Type B pancreatic cell (in vitro differentiated cells): ENCODE data around the gene NUDT15. TPM values are rescaled to one million over a fixed set of nuclear protein-coding genes. Genes with fewer than 3 reads are reported as not detected.

Experiments used
- DNase-seq: peaks from one replicate; pipeline ENCODE4 v3.0.0; 2021; ENCODE audit warnings: mixed read lengths; ENCODE audit not compliant: unreplicated experiment; ENCODE audit errors: extremely low spot score
- H3K27ac Mint-ChIP-seq: 2 replicates; pipeline ENCODE4 v1.8.0; 2021; ENCODE audit warnings: mild to moderate bottlenecking, mixed read lengths
- H3K27me3 Mint-ChIP-seq: 2 replicates; pipeline ENCODE4 v1.8.0; 2021; ENCODE audit warnings: mixed read lengths
- H3K36me3 Mint-ChIP-seq: 2 replicates; pipeline ENCODE4 v1.8.0; 2021; ENCODE audit warnings: mixed read lengths
- H3K4me1 Mint-ChIP-seq: one replicate; pipeline ENCODE4 v1.8.0; 2021; ENCODE audit warnings: mixed read lengths; ENCODE audit not compliant: unreplicated experiment
- H3K4me3 Mint-ChIP-seq: 2 replicates; pipeline ENCODE4 v1.8.0; 2021; ENCODE audit warnings: mild to moderate bottlenecking, mixed read lengths
- H3K9me3 Mint-ChIP-seq: 2 replicates; pipeline ENCODE4 v1.8.0; 2021; ENCODE audit warnings: mixed read lengths
- CTCF ChIP-seq: fragments of 200-600 bp; sonication (generic); conservative IDR thresholded peaks from 2 replicates; pipeline ENCODE4 v1.5.0; 2021; ENCODE audit warnings: antibody characterized with exemption, mild to moderate bottlenecking
- total RNA-seq: library from RNA; stranded (reverse); gene quantifications from 2 replicates; pipeline ENCODE4 v1.2.1, GENCODE V29; 2021; ENCODE audit warnings: low replicate concordance

Gene NUDT15
- total RNA-seq, 1 donor from 2014 or later = 22.6 TPM

DNA sequence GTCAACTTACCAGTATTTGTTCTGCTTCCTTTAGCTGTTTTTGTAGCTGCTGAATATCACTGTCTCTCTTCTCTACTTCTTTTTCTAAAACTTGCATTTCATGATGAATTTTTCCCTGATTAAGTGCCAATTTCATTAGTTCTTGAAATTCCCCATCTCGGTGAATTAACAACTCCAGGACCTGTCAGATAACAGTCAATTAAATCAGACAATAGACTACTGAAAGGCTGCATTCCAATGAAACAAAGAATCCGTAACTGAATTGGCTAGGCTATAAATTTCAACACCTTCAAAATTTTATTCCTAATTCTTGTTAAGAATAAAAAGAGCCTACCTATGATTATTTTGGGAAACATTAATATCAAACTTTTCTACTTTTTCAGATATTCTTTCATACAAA is 48.7 kb downstream of the NUDT15 start:
- DNase-seq = no peak
- Mint-ChIP-seq H3K4me1 (peaks cover 6% of the 10 kb centered on the region), H3K27ac (no peak overlapping the region), H3K4me3 (no peak overlapping the region), H3K27me3 (no peaks in the 10 kb centered on the region), H3K36me3 (peaks cover 11% of the 10 kb centered on the region), H3K9me3 (no peaks in the 10 kb centered on the region)
- TF ChIP-seq CTCF = no peak

DNA sequence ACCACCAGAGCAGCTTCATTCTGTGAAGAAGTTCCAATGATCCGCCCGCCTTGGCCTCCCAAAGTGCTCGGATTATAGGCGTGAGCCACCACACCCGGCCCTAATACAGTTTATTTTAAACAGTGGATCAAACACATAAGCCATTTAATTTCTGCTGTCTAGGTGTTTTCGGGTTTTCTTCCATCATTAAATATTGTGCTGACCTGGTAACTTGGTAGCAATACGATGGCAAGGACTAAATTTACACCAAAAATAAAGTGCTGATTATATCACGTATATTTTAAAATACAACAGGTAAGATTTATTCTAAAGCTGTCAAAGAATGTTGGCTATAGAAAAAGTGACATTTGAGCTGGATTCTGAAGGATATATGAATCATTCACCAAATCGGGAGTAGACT is 56.1 kb downstream of the NUDT15 start:
- Mint-ChIP-seq H3K4me1 (peaks cover 28% of the 10 kb centered on the region), H3K27ac (peak overlapping the region; percentile 77), H3K4me3 (peak overlapping the region; percentile 93), H3K9me3 (peaks cover 3% of the 10 kb centered on the region), H3K27me3 (no peaks in the 10 kb centered on the region), H3K36me3 (no peaks in the 10 kb centered on the region)
- no peak for DNase-seq
- no peak for TF ChIP-seq CTCF

DNA sequence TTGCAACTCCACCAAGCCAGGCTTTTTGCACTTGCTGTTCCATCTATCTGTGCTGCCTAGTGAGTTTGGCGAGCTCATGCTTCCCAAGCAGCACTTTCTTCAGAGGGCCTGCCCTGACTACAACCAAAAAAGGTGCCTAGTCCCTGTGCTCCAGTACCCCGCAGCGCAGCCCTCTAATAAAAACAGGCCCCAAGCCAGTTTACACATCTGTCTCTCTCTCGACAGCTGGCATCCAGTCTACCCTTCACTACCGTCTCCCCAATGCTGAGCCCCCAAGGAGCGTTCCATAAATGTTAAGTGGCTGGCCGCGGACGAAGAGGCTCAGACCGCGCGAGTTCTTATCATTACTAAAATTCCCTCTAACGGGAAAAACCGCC is 56.9 kb downstream of the NUDT15 start:
- Mint-ChIP-seq H3K27me3 (no peaks in the 10 kb centered on the region), H3K27ac (peak overlapping the region; percentile 77), H3K4me3 (peak overlapping the region; percentile 93), H3K9me3 (peaks cover 3% of the 10 kb centered on the region), H3K4me1 (peaks cover 25% of the 10 kb centered on the region), H3K36me3 (no peaks in the 10 kb centered on the region)
- no peak for DNase-seq
- no peak for TF ChIP-seq CTCF

GRCh38 chr13:48094781-48095502 is 57.4 kb downstream of the NUDT15 start, which contains the start of gene MED4:
TSS of gene MED4 (minus strand) at chr13:48095104. CDS start at chr13:48095078, 26 bp downstream.
- Mint-ChIP-seq H3K9me3 (peaks cover 3% of the 10 kb centered on the region), H3K4me3 (peak within 1 kb of the TSS; percentile 93), H3K4me1 (peaks cover 25% of the 10 kb centered on the region), H3K27ac (peak within 1 kb of the TSS; percentile 77), H3K27me3 (no peaks in the 10 kb centered on the region), H3K36me3 (no peaks in the 10 kb centered on the region)
- TF ChIP-seq CTCF = peak; percentile 100
- DNase-seq = peak; percentile 98

DNA sequence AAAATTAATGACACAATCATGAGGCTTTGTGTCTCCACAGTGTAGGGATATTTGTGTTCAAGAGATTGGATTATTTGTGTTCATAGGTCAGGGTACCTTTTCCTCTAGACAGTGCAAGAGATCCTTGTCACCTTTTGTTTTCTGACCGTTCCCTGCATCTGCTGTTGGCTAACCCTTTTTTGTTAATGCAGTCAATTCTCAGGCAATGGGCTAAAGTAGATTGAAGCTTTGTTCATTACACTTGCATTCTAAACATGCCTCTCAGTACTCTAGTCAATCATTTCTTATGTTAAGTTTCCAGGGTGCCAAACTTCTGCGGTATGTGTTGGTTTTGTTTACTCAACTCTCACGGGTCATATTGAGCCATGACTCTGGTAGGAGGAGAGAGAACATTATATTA is 59.1 kb downstream of the NUDT15 start:
- Mint-ChIP-seq H3K4me1 (peaks cover 18% of the 10 kb centered on the region), H3K27ac (no peak overlapping the region), H3K27me3 (no peaks in the 10 kb centered on the region), H3K4me3 (no peak overlapping the region), H3K36me3 (no peaks in the 10 kb centered on the region), H3K9me3 (peaks cover 3% of the 10 kb centered on the region)
- no peak for DNase-seq
- TF ChIP-seq CTCF = no peak

Other genes starting within 250 kb of the NUDT15 start
- gene SUCLA2, start 36.5 kb upstream of the NUDT15 start, total RNA-seq = 44.6 and 51.9 TPM in 2 replicates
- 44.0 and 53.1 TPM in 2 replicates for gene MED4, start 57.4 kb downstream of the NUDT15 start, total RNA-seq
- gene ITM2B, start 195.5 kb downstream of the NUDT15 start, total RNA-seq = 232 and 302 TPM in 2 replicates